ENCODE results near the gene CPT1B. TPM values are rescaled to one million over a fixed set of nuclear protein-coding genes. Genes with fewer than 3 reads are reported as not detected.

Gene CPT1B
- total and polyA plus RNA-seq, 10 of the 15 experiments (the other 5 are each of a cell fraction or from before 2014, with no cell fraction given): 3.5 to 54.0 (median 21.7) TPM

DNA sequence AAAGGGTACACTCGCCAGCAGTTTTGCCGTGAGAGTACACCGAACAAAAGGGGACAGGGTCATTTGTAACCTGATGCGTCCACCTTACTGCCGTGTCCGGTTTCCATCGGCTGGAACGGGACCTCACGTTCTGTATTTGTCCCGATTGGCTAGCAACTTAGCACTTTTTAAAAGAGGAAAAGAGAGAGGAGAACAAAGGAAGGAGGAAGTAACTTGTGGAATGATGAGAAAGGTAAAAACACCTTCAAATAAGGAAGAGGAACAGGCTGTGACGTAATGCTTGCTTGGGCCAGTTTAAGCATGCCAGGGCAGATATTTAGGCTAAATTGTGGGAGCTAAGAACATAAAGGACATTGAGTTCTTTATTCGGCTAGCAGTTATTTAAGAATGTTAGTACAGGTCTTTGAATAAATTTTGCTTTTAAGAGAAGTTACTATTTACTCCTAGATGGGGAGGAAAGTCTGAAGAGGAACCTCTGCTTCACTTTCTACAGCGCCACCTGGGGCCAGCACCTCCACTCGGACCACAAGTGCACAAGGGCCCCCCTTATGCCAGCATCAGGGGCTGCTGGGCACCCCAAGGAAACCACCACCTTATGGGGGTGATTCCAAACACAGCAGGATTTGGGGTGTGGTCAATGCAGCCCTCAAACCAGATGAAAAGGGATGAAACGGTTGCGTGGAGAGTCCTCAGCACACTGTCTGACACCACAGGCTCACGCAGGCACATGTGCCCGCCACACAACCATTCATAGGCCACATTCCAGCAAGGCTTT, 43.9 kb upstream of the CPT1B start (continued):
- TF ChIP-seq ATF7 (IDR thresholded peaks at IDR 0.05; ENCODE audit: low read depth) (peak; percentile 96), POLR2A (IDR thresholded peaks at IDR 0.05; ENCODE audit: low read depth, low read length) (no peak), BACH1 (IDR thresholded peaks at IDR 0.05; ENCODE audit: borderline replicate concordance) (no peak), CREM (IDR thresholded peaks at IDR 0.05; ENCODE audit: low read depth) (0 out of 2 replicates have a peak, but pooled peaks have one; percentile 33), NFIC (IDR thresholded peaks at IDR 0.05; ENCODE audit: low read depth, low read length) (no peak; the same call in 1 of the 2 replicates), SPI1 (IDR thresholded peaks at IDR 0.05; ENCODE audit: borderline replicate concordance, insufficient read depth, low read depth, low read length) (peak; percentile 38; the same call in 1 of the 2 replicates), BRCA1 (IDR thresholded peaks at IDR 0.05; ENCODE audit: low read depth, low read length) (no peak), RB1 (IDR thresholded peaks at IDR 0.05; ENCODE audit: borderline replicate concordance) (no peak), BHLHE40 (IDR thresholded peaks at IDR 0.05; ENCODE audit: borderline replicate concordance in 1 of 2, low read depth in 2 of 2, low read length in 1 of 2) (peak in 1 of 2 experiments; percentile 24; a peak in 1 of 4 replicates), NR2C1 (IDR thresholded peaks at IDR 0.05) (no peak)
- TF ChIP-seq, protein P1, sequence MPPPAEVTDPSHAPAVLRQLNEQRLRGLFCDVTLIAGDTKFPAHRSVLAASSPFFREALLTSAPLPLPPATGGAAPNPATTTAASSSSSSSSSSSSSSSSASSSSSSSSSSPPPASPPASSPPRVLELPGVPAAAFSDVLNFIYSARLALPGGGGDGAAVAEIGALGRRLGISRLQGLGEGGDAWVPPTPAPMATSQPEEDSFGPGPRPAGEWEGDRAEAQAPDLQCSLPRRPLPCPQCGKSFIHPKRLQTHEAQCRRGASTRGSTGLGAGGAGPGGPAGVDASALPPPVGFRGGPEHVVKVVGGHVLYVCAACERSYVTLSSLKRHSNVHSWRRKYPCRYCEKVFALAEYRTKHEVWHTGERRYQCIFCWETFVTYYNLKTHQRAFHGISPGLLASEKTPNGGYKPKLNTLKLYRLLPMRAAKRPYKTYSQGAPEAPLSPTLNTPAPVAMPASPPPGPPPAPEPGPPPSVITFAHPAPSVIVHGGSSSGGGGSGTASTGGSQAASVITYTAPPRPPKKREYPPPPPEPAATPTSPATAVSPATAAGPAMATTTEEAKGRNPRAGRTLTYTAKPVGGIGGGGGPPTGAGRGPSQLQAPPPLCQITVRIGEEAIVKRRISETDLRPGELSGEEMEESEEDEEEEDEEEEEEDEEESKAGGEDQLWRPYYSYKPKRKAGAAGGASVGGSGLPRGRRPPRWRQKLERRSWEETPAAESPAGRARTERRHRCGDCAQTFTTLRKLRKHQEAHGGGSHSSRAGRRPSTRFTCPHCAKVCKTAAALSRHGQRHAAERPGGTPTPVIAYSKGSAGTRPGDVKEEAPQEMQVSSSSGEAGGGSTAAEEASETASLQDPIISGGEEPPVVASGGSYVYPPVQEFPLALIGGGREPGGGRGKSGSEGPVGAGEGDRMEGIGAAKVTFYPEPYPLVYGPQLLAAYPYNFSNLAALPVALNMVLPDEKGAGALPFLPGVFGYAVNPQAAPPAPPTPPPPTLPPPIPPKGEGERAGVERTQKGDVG (CRISPR knock-in tag; IDR thresholded peaks at IDR 0.05): no peak
- TF ChIP-seq, protein P2, sequence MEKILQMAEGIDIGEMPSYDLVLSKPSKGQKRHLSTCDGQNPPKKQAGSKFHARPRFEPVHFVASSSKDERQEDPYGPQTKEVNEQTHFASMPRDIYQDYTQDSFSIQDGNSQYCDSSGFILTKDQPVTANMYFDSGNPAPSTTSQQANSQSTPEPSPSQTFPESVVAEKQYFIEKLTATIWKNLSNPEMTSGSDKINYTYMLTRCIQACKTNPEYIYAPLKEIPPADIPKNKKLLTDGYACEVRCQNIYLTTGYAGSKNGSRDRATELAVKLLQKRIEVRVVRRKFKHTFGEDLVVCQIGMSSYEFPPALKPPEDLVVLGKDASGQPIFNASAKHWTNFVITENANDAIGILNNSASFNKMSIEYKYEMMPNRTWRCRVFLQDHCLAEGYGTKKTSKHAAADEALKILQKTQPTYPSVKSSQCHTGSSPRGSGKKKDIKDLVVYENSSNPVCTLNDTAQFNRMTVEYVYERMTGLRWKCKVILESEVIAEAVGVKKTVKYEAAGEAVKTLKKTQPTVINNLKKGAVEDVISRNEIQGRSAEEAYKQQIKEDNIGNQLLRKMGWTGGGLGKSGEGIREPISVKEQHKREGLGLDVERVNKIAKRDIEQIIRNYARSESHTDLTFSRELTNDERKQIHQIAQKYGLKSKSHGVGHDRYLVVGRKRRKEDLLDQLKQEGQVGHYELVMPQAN (conservative IDR thresholded peaks at IDR 0.05): peak; percentile 1; the same call in 1 of the 2 replicates
- TF ChIP-seq, protein P3, sequence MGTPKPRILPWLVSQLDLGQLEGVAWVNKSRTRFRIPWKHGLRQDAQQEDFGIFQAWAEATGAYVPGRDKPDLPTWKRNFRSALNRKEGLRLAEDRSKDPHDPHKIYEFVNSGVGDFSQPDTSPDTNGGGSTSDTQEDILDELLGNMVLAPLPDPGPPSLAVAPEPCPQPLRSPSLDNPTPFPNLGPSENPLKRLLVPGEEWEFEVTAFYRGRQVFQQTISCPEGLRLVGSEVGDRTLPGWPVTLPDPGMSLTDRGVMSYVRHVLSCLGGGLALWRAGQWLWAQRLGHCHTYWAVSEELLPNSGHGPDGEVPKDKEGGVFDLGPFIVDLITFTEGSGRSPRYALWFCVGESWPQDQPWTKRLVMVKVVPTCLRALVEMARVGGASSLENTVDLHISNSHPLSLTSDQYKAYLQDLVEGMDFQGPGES (IDR thresholded peaks at IDR 0.05): no peak
- TF ChIP-seq, protein P4, sequence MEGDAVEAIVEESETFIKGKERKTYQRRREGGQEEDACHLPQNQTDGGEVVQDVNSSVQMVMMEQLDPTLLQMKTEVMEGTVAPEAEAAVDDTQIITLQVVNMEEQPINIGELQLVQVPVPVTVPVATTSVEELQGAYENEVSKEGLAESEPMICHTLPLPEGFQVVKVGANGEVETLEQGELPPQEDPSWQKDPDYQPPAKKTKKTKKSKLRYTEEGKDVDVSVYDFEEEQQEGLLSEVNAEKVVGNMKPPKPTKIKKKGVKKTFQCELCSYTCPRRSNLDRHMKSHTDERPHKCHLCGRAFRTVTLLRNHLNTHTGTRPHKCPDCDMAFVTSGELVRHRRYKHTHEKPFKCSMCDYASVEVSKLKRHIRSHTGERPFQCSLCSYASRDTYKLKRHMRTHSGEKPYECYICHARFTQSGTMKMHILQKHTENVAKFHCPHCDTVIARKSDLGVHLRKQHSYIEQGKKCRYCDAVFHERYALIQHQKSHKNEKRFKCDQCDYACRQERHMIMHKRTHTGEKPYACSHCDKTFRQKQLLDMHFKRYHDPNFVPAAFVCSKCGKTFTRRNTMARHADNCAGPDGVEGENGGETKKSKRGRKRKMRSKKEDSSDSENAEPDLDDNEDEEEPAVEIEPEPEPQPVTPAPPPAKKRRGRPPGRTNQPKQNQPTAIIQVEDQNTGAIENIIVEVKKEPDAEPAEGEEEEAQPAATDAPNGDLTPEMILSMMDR (IDR thresholded peaks at IDR 0.05 in 2 of 3, conservative IDR thresholded peaks at IDR 0.05 in 1 of 3; ENCODE audit: control insufficient read depth in 2 of 3, extremely low read depth in 1 of 3, insufficient read depth in 1 of 3, low read depth in 3 of 3, low read length in 3 of 3): peak; percentile 47 to 52 (median 50); a peak in 5 of 6 replicates
- TF ChIP-seq, protein P5, sequence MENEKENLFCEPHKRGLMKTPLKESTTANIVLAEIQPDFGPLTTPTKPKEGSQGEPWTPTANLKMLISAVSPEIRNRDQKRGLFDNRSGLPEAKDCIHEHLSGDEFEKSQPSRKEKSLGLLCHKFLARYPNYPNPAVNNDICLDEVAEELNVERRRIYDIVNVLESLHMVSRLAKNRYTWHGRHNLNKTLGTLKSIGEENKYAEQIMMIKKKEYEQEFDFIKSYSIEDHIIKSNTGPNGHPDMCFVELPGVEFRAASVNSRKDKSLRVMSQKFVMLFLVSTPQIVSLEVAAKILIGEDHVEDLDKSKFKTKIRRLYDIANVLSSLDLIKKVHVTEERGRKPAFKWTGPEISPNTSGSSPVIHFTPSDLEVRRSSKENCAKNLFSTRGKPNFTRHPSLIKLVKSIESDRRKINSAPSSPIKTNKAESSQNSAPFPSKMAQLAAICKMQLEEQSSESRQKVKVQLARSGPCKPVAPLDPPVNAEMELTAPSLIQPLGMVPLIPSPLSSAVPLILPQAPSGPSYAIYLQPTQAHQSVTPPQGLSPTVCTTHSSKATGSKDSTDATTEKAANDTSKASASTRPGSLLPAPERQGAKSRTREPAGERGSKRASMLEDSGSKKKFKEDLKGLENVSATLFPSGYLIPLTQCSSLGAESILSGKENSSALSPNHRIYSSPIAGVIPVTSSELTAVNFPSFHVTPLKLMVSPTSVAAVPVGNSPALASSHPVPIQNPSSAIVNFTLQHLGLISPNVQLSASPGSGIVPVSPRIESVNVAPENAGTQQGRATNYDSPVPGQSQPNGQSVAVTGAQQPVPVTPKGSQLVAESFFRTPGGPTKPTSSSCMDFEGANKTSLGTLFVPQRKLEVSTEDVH (IDR thresholded peaks at IDR 0.05; ENCODE audit: low read depth, partially characterized antibody): no peak
